OCI-LY3 (cell line): Measurements from ENCODE around the gene IL17RA.

Experiments
- CTCF ChIP-seq: fragments of 200-600, 300-600 bp; sonication (generic); IDR thresholded peaks from 2 replicates; pipeline ENCODE4 v1.5.1; 2014; ENCODE audit warnings: antibody characterized with exemption, low read length, low read depth
- EZH2phosphoT487 ChIP-seq: fragments of 200-600 bp; shearing (Covaris generic); IDR thresholded peaks from 2 replicates; pipeline ENCODE4 v1.6.1; 2018; ENCODE audit warnings: antibody characterized with exemption, mixed run types, low read depth

DNA sequence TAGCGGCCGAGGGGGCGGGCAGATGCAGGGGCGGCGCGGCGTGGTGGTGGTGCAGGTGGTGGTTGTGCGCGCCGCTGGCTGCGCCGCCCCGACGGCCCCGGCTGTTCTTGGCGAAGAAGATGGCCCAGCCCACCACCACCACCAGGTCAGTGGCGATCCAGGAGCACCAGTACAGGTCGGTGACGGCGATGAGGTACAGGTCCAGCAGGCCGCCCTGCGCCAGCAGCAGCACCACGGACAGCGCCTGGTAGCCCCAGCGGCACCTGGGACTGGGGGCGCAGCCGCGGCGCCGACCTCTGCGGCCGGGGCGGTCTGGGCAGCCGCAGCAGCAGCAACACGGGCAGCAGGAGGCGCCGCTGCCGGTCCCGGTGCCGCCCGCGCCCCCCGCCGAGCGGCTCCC is 35.5 kb downstream of the IL17RA start:
- TF ChIP-seq CTCF (no peak), EZH2phosphoT487 (no peak)
